Measurements from ENCODE around the gene AP3D1. TPM values are rescaled to one million over a fixed set of nuclear protein-coding genes. Genes with fewer than 3 reads are reported as not detected.
"Not testable (repeated sequence)": the region's sequence is repeated elsewhere in the genome, so short reads cannot be mapped to it uniquely, and the experiment has no call there.

AP3D1 gene
- total RNA-seq, 1 donor from 2014 or later = 162 TPM

GRCh38 chr19:2129486-2129885 lies 21.9 kb downstream of the AP3D1 start:
- FAIRE-seq = no peak
- H3K9ac ChIP-seq (ENCODE audit: low read length) = no peak overlapping the region
- Mint-ChIP-seq H3K9me3 (ENCODE audit: unreplicated experiment) (no peaks in the 10 kb centered on the region), H3K4me3 (ENCODE audit: unreplicated experiment) (no peak overlapping the region), H3K4me1 (ENCODE audit: low read depth, unreplicated experiment) (no peaks in the 10 kb centered on the region), H3K27ac (ENCODE audit: unreplicated experiment) (no peak overlapping the region), H3K27me3 (ENCODE audit: low read depth, unreplicated experiment) (no peaks in the 10 kb centered on the region), H3K36me3 (ENCODE audit: low read depth, unreplicated experiment) (peaks cover 6% of the 10 kb centered on the region)
- H3K9me3 ChIP-seq (ENCODE audit: insufficient read depth, low read depth, low read length) = no peaks in the 10 kb centered on the region
- H3K27me3 ChIP-seq (ENCODE audit: insufficient read depth, low read length) = no peaks in the 10 kb centered on the region
- H3K4me2 ChIP-seq (ENCODE audit: low read length) = no peak overlapping the region
- H3K27ac ChIP-seq (ENCODE audit: low read depth, low read length) = no peak overlapping the region
- no peak for TF ChIP-seq CTCF (IDR thresholded peaks at IDR 0.05; ENCODE audit: insufficient read depth, low read depth, low read length)
- no peak for TF ChIP-seq EZH2 (IDR thresholded peaks at IDR 0.05; ENCODE audit: insufficient read depth, low read length)
- peaks cover 81% of the 10 kb centered on the region for H4K20me1 ChIP-seq (ENCODE audit: insufficient read depth, low read length)
- no peak for DNase-seq (ENCODE audit: low read depth)
- H2AFZ ChIP-seq (ENCODE audit: low read depth, low read length) = no peak overlapping the region
- no peak overlapping the region for H3K4me3 ChIP-seq (ENCODE audit: insufficient read depth, low read depth, low read length)
- H3K79me2 ChIP-seq (ENCODE audit: insufficient read depth, low read length) = peaks cover 57% of the 10 kb centered on the region
- no peaks in the 10 kb centered on the region for H3K4me1 ChIP-seq (ENCODE audit: insufficient read depth, low read length)
- H3K36me3 ChIP-seq (ENCODE audit: insufficient read depth, low read length) = peaks cover 14% of the 10 kb centered on the region

- Histone ChIP-seq H3K9me3 (ENCODE audit: insufficient read depth, low read depth, low read length) (no peaks in the 10 kb centered on the region), H2AFZ (ENCODE audit: low read depth, low read length) (no peak overlapping the region), H3K36me3 (ENCODE audit: insufficient read depth, low read length) (peaks cover 14% of the 10 kb centered on the region)
These were observed 22.3 kb downstream of the AP3D1 start for GRCh38 chr19:2129022-2129421.

GRCh38 chr19:2128252-2128651 lies 23.1 kb downstream of the AP3D1 start:
- not testable (repeated sequence) for H3K4me3 Mint-ChIP-seq (ENCODE audit: unreplicated experiment); H3K4me3 ChIP-seq (ENCODE audit: insufficient read depth, low read depth, low read length); H3K9me3 ChIP-seq (ENCODE audit: insufficient read depth, low read depth, low read length); H3K27me3 ChIP-seq (ENCODE audit: insufficient read depth, low read length); DNase-seq (ENCODE audit: low read depth); H3K27ac Mint-ChIP-seq (ENCODE audit: unreplicated experiment); H3K27me3 Mint-ChIP-seq (ENCODE audit: low read depth, unreplicated experiment); FAIRE-seq; H3K4me1 ChIP-seq (ENCODE audit: insufficient read depth, low read length); H3K9me3 Mint-ChIP-seq (ENCODE audit: unreplicated experiment); H3K36me3 Mint-ChIP-seq (ENCODE audit: low read depth, unreplicated experiment); H2AFZ ChIP-seq (ENCODE audit: low read depth, low read length); H3K27ac ChIP-seq (ENCODE audit: low read depth, low read length); H3K4me2 ChIP-seq (ENCODE audit: low read length); H3K4me1 Mint-ChIP-seq (ENCODE audit: low read depth, unreplicated experiment); H3K9ac ChIP-seq (ENCODE audit: low read length)
- Histone ChIP-seq H3K79me2 (ENCODE audit: insufficient read depth, low read length) (peaks cover 64% of the 10 kb centered on the region), H4K20me1 (ENCODE audit: insufficient read depth, low read length) (peaks cover 88% of the 10 kb centered on the region), H3K36me3 (ENCODE audit: insufficient read depth, low read length) (peaks cover 16% of the 10 kb centered on the region)

More at GRCh38 chr19:2129022-2129421, 22.3 kb downstream of the AP3D1 start:
- no peak for DNase-seq (ENCODE audit: low read depth)
- H3K36me3 Mint-ChIP-seq (ENCODE audit: low read depth, unreplicated experiment) = peaks cover 6% of the 10 kb centered on the region
- Histone ChIP-seq H3K4me3 (ENCODE audit: insufficient read depth, low read depth, low read length) (no peak overlapping the region), H3K4me1 (ENCODE audit: insufficient read depth, low read length) (no peaks in the 10 kb centered on the region), H3K27me3 (ENCODE audit: insufficient read depth, low read length) (no peaks in the 10 kb centered on the region), H3K79me2 (ENCODE audit: insufficient read depth, low read length) (peaks cover 58% of the 10 kb centered on the region), H3K27ac (ENCODE audit: low read depth, low read length) (no peak overlapping the region), H4K20me1 (ENCODE audit: insufficient read depth, low read length) (peaks cover 84% of the 10 kb centered on the region), H3K9ac (ENCODE audit: low read length) (no peak overlapping the region), H3K4me2 (ENCODE audit: low read length) (no peak overlapping the region)
- no peaks in the 10 kb centered on the region for H3K9me3 Mint-ChIP-seq (ENCODE audit: unreplicated experiment)
- no peak overlapping the region for H3K4me3 Mint-ChIP-seq (ENCODE audit: unreplicated experiment)
- no peak overlapping the region for H3K27ac Mint-ChIP-seq (ENCODE audit: unreplicated experiment)
- FAIRE-seq = no peak
- H3K27me3 Mint-ChIP-seq (ENCODE audit: low read depth, unreplicated experiment) = no peaks in the 10 kb centered on the region
- no peaks in the 10 kb centered on the region for H3K4me1 Mint-ChIP-seq (ENCODE audit: low read depth, unreplicated experiment)
- TF ChIP-seq EZH2 (IDR thresholded peaks at IDR 0.05; ENCODE audit: insufficient read depth, low read length) = no peak
- TF ChIP-seq CTCF (IDR thresholded peaks at IDR 0.05; ENCODE audit: insufficient read depth, low read depth, low read length) = no peak

Data from astrocyte (in vitro differentiated cells and primary cell).